Uterus (tissue), 4 donors: ENCODE measurements around the gene DLL3. TPM values are rescaled to one million over a fixed set of nuclear protein-coding genes. Genes with fewer than 3 reads are reported as not detected.

Experiments used
- DNase-seq, 2 donors: peaks; one replicate each; pipeline ENCODE4 v3.0.0-alpha.2; 2019 to 2020
- H3K27ac ChIP-seq, 2 donors: fragments of 200-600 bp; sonication (generic); 1 replicate in 1 of 2; 2 replicates in 1 of 2; pipeline ENCODE4 v1.5.1; 2016 to 2018
- H3K27me3 ChIP-seq, 2 donors: fragments of 200-600 bp; sonication (generic); one replicate each; pipeline ENCODE4 v1.5.1; 2018 to 2019; ENCODE audit warnings: control low read depth in 1 of 2
- H3K36me3 ChIP-seq, 2 donors: fragments of 200-600 bp; sonication (generic); one replicate each; pipeline ENCODE4 v1.5.1; 2019; ENCODE audit warnings: control low read depth in 1 of 2
- H3K4me1 ChIP-seq, 2 donors: fragments of 200-600 bp; sonication (generic); one replicate each; pipeline ENCODE4 v1.5.1; 2018 to 2019; ENCODE audit warnings: control low read depth in 1 of 2
- H3K4me3 ChIP-seq, 2 donors: fragments of 200-600 bp; sonication (generic); 1 replicate in 1 of 2; 2 replicates in 1 of 2; pipeline ENCODE4 v1.5.1; 2018 to 2019; ENCODE audit warnings: mild to moderate bottlenecking in 1 of 2
- H3K9me3 ChIP-seq, 2 donors: fragments of 200-600 bp; sonication (generic); one replicate each; pipeline ENCODE4 v1.5.1; 2019; ENCODE audit warnings: control low read depth in 1 of 2
- CTCF ChIP-seq, 4 experiments: fragments of 200-600 bp in 2 of 4; fragments of 450-650 bp in 2 of 4; sonication (generic) in 2 of 4; IDR thresholded peaks; one replicate each; pipeline ENCODE4 v1.5.1; 2016 to 2019; ENCODE audit warnings: antibody characterized with exemption in 4 of 4, mild to moderate bottlenecking in 2 of 4, moderate library complexity in 1 of 4
- POLR2A ChIP-seq, 2 donors: fragments of 450-650 bp; IDR thresholded peaks; one replicate each; pipeline ENCODE4 v1.6.1; 2016; ENCODE audit warnings: antibody characterized with exemption in 2 of 2, mild to moderate bottlenecking in 1 of 2, moderate library complexity in 1 of 2
- intact Hi-C: fragments of 100-400 bp; cut with DNase I; formaldehyde crosslinking; loops from one replicate; pipeline ENCODE4 v1.15.1; 2023; ENCODE audit warnings: low total_unique reads
- total RNA-seq, 4 donors: library from RNA; depleted of rRNA in 3 of 4; stranded (reverse); fragments of >200 nt in 3 of 4; gene quantifications; one replicate each; pipeline versions ENCODE4 v1.1.0 to v1.2.4, GENCODE V29; 2014 to 2023
- donor health status: DM: yes; HTN: yes; CAD: no.

The DLL3 gene
- total RNA-seq, 4 donors from 2014 or later: 0.41 TPM; not detected in 3

- Histone ChIP-seq H3K27me3 (peaks cover 11 to 28% of the 10 kb centered on the region in 2 donors), H3K4me3 (peak overlapping the region; percentile 9 to 15), H3K4me1 (peaks cover 0 to 10% of the 10 kb centered on the region in 2 donors), H3K9me3 (no peaks in the 10 kb centered on the region), H3K27ac (no peak overlapping the region), H3K36me3 (no peaks in the 10 kb centered on the region)
- no peak for TF ChIP-seq POLR2A (IDR thresholded peaks at IDR 0.05)
- DNase-seq: no peak
- intact Hi-C loops: no loop called here
Measured at GRCh38 chr19:39515551-39516191, 16.9 kb downstream of the DLL3 start.

- DNase-seq: no peak
- no peaks in the 10 kb centered on the region for H3K9me3 ChIP-seq
- no peak overlapping the region for H3K4me3 ChIP-seq
- H3K27me3 ChIP-seq: peaks cover 11 to 28% of the 10 kb centered on the region in 2 donors
- H3K4me1 ChIP-seq: peaks cover 0 to 10% of the 10 kb centered on the region in 2 donors
- TF ChIP-seq CTCF (IDR thresholded peaks at IDR 0.05): no peak
- TF ChIP-seq POLR2A (IDR thresholded peaks at IDR 0.05): no peak
- H3K36me3 ChIP-seq: no peaks in the 10 kb centered on the region
- no peak overlapping the region for H3K27ac ChIP-seq
- intact Hi-C loops: no loop called here
Measured at GRCh38 chr19:39516270-39516669, 17.5 kb downstream of the DLL3 start.

GRCh38 chr19:39517432-39517831 lies 18.7 kb downstream of the DLL3 start:
- Histone ChIP-seq H3K27me3 (peaks cover 11 to 27% of the 10 kb centered on the region in 2 donors), H3K9me3 (no peaks in the 10 kb centered on the region), H3K4me1 (peaks cover 0 to 10% of the 10 kb centered on the region in 2 donors), H3K4me3 (no peak overlapping the region), H3K36me3 (no peaks in the 10 kb centered on the region), H3K27ac (no peak overlapping the region)
- no peak for DNase-seq
- no peak for TF ChIP-seq POLR2A (IDR thresholded peaks at IDR 0.05)
- TF ChIP-seq CTCF (IDR thresholded peaks at IDR 0.05): no peak
- intact Hi-C loops: no loop called here

- intact Hi-C loops: no loop called here
- Histone ChIP-seq H3K27me3 (peaks cover 11 to 22% of the 10 kb centered on the region in 2 donors), H3K4me3 (no peak overlapping the region), H3K9me3 (no peaks in the 10 kb centered on the region), H3K36me3 (no peaks in the 10 kb centered on the region), H3K27ac (no peak overlapping the region), H3K4me1 (peaks cover 0 to 10% of the 10 kb centered on the region in 2 donors)
- no peak for DNase-seq
- no peak for TF ChIP-seq CTCF (IDR thresholded peaks at IDR 0.05)
- no peak for TF ChIP-seq POLR2A (IDR thresholded peaks at IDR 0.05)
Measured at GRCh38 chr19:39518458-39518857, 19.7 kb downstream of the DLL3 start.

GRCh38 chr19:39518975-39519374 lies 20.2 kb downstream of the DLL3 start:
- TF ChIP-seq POLR2A (IDR thresholded peaks at IDR 0.05) (no peak), CTCF (IDR thresholded peaks at IDR 0.05) (no peak)
- H3K4me1 ChIP-seq: peaks cover 0 to 10% of the 10 kb centered on the region in 2 donors
- H3K36me3 ChIP-seq: no peaks in the 10 kb centered on the region
- no peak overlapping the region for H3K4me3 ChIP-seq
- intact Hi-C loops: no loop called here
- no peak overlapping the region for H3K27ac ChIP-seq
- no peak for DNase-seq
- H3K9me3 ChIP-seq: no peaks in the 10 kb centered on the region
- H3K27me3 ChIP-seq: peaks cover 10 to 22% of the 10 kb centered on the region in 2 donors
